ENCODE data around the gene WFDC10A. TPM values are rescaled to one million over a fixed set of nuclear protein-coding genes. Genes with fewer than 3 reads are reported as not detected.

The WFDC10A gene
- total and polyA plus RNA-seq, 2 donors, result 0.09 TPM; not detected in 1

GRCh38 chr20:45672765-45673164 is 43.2 kb downstream of the WFDC10A start:
- no peak overlapping the region for H3K27ac ChIP-seq (ENCODE audit: low read depth in 1 of 2, low read length in 1 of 2)
- H3K9me3 ChIP-seq (ENCODE audit: control insufficient read depth in 2 of 2, insufficient read depth in 1 of 2, low read length in 1 of 2), result no peaks in the 10 kb centered on the region
- no peaks in the 10 kb centered on the region for H3K27me3 ChIP-seq (ENCODE audit: control insufficient read depth in 2 of 2, insufficient read depth in 1 of 2, low read length in 1 of 2)
- DNase-seq (ENCODE audit: low read depth in 6 of 9, low spot score in 9 of 9), result no peak
- H3K4me3 ChIP-seq (ENCODE audit: low read length in 2 of 2), result no peak overlapping the region
- H3K36me3 ChIP-seq (ENCODE audit: control insufficient read depth in 2 of 2, insufficient read depth in 2 of 2, low read length in 1 of 2), result no peaks in the 10 kb centered on the region
- no peaks in the 10 kb centered on the region for H3K4me1 ChIP-seq (ENCODE audit: control insufficient read depth in 2 of 2, insufficient read depth in 2 of 2, low read length in 2 of 2)

- no peak overlapping the region for H3K27ac ChIP-seq (ENCODE audit: low read depth in 1 of 2, low read length in 1 of 2)
- no peaks in the 10 kb centered on the region for H3K9me3 ChIP-seq (ENCODE audit: control insufficient read depth in 2 of 2, insufficient read depth in 1 of 2, low read length in 1 of 2)
- no peak overlapping the region for H3K4me3 ChIP-seq (ENCODE audit: low read length in 2 of 2)
- DNase-seq (ENCODE audit: low read depth in 6 of 9, low spot score in 9 of 9), result no peak
- no peaks in the 10 kb centered on the region for H3K36me3 ChIP-seq (ENCODE audit: control insufficient read depth in 2 of 2, insufficient read depth in 2 of 2, low read length in 1 of 2)
- H3K4me1 ChIP-seq (ENCODE audit: control insufficient read depth in 2 of 2, insufficient read depth in 2 of 2, low read length in 2 of 2), result no peaks in the 10 kb centered on the region
- no peaks in the 10 kb centered on the region for H3K27me3 ChIP-seq (ENCODE audit: control insufficient read depth in 2 of 2, insufficient read depth in 1 of 2, low read length in 1 of 2)
These were observed 50.1 kb downstream of the WFDC10A start for GRCh38 chr20:45679650-45680049.

Other genes starting within 250 kb of the WFDC10A start
- gene DBNDD2, start 221.4 kb upstream of the WFDC10A start, total RNA-seq, result 8.7 TPM
- 54.2 TPM for gene DBNDD2, start 221.4 kb upstream of the WFDC10A start, polyA plus RNA-seq
- 28.1 TPM for gene PIGT, start 213.6 kb upstream of the WFDC10A start, total RNA-seq
- 52.6 TPM for gene PIGT, start 213.6 kb upstream of the WFDC10A start, polyA plus RNA-seq
- gene WFDC2, start 160.0 kb upstream of the WFDC10A start, total RNA-seq, result 5.6 TPM
- gene WFDC2, start 160.0 kb upstream of the WFDC10A start, polyA plus RNA-seq, result 48.4 TPM
- gene SPINT3, start 114.1 kb upstream of the WFDC10A start, total RNA-seq, result not detected
- not detected for gene SPINT3, start 114.1 kb upstream of the WFDC10A start, polyA plus RNA-seq
- gene WFDC6, start 90.3 kb upstream of the WFDC10A start, total RNA-seq, result not detected
- gene WFDC6, start 90.3 kb upstream of the WFDC10A start, polyA plus RNA-seq, result 0.27 TPM
- gene EPPIN, start 82.3 kb upstream of the WFDC10A start, total RNA-seq, result not detected
- 0.21 TPM for gene EPPIN, start 82.3 kb upstream of the WFDC10A start, polyA plus RNA-seq
- gene WFDC8, start 50.5 kb upstream of the WFDC10A start, total RNA-seq, result not detected
- gene WFDC8, start 50.5 kb upstream of the WFDC10A start, polyA plus RNA-seq, result not detected
- gene WFDC9, start 1.5 kb downstream of the WFDC10A start, total RNA-seq, result not detected
- gene WFDC9, start 1.5 kb downstream of the WFDC10A start, polyA plus RNA-seq, result not detected
- not detected for gene WFDC11, start 40.5 kb downstream of the WFDC10A start, total RNA-seq
- 0.14 TPM for gene WFDC11, start 40.5 kb downstream of the WFDC10A start, polyA plus RNA-seq
- not detected for gene WFDC13, start 72.3 kb downstream of the WFDC10A start, total RNA-seq
- 0.07 TPM for gene WFDC13, start 72.3 kb downstream of the WFDC10A start, polyA plus RNA-seq
- not detected for gene WFDC10B, start 75.3 kb downstream of the WFDC10A start, total RNA-seq
- gene WFDC10B, start 75.3 kb downstream of the WFDC10A start, polyA plus RNA-seq, result 0.23 TPM
- gene SPINT4, start 92.6 kb downstream of the WFDC10A start, total RNA-seq, result not detected
- not detected for gene SPINT4, start 92.6 kb downstream of the WFDC10A start, polyA plus RNA-seq
- 0.61 TPM for gene WFDC3, start 162.1 kb downstream of the WFDC10A start, total RNA-seq
- 2.1 TPM for gene WFDC3, start 162.1 kb downstream of the WFDC10A start, polyA plus RNA-seq
- 27.9 TPM for gene DNTTIP1, start 162.2 kb downstream of the WFDC10A start, total RNA-seq
- 44.3 TPM for gene DNTTIP1, start 162.2 kb downstream of the WFDC10A start, polyA plus RNA-seq
- gene UBE2C, start 182.9 kb downstream of the WFDC10A start, total RNA-seq, result 112 TPM
- gene UBE2C, start 182.9 kb downstream of the WFDC10A start, polyA plus RNA-seq, result 25.1 TPM
- gene TNNC2, start 197.6 kb downstream of the WFDC10A start, total RNA-seq, result 2.4 TPM
- 12.6 TPM for gene TNNC2, start 197.6 kb downstream of the WFDC10A start, polyA plus RNA-seq
- gene SNX21, start 204.1 kb downstream of the WFDC10A start, total RNA-seq, result 3.0 TPM
- gene SNX21, start 204.1 kb downstream of the WFDC10A start, polyA plus RNA-seq, result 8.4 TPM
- 32.0 TPM for gene ACOT8, start 227.7 kb downstream of the WFDC10A start, total RNA-seq
- gene ACOT8, start 227.7 kb downstream of the WFDC10A start, polyA plus RNA-seq, result 30.1 TPM
- 8.0 TPM for gene ZSWIM3, start 227.9 kb downstream of the WFDC10A start, total RNA-seq
- 4.4 TPM for gene ZSWIM3, start 227.9 kb downstream of the WFDC10A start, polyA plus RNA-seq